SK-N-SH treated with all-trans-retinoic acid at 6 μM for 48 hours (cell line): ENCODE data around the gene IGF1.

Experiments used
- ATAC-seq: fragments of 200-7000 bp; cut with Tn5 transposase; 3 replicates; pipeline ENCODE4 v1.9.1; 2020; ENCODE audit warnings: mild to moderate bottlenecking, moderate library complexity
- BACH2 ChIP-seq: fragments of 250-450 bp; sonication (Bioruptor Pico); IDR thresholded peaks from 2 replicates; pipeline ENCODE4 v1.9.0; 2021; ENCODE audit warnings: mild to moderate bottlenecking, borderline replicate concordance
- CREB5 ChIP-seq: fragments of 250-450 bp; sonication (Bioruptor Pico); IDR thresholded peaks from 2 replicates; pipeline ENCODE4 v1.5.1; 2020; ENCODE audit warnings: low read depth, mild to moderate bottlenecking, moderate library complexity
- CSDC2 ChIP-seq: fragments of 250-450 bp; sonication (Bioruptor Pico); IDR thresholded peaks from 2 replicates; pipeline ENCODE4 v1.5.0; 2020; ENCODE audit warnings: mild to moderate bottlenecking, moderate library complexity
- ESRRG ChIP-seq: fragments of 250-450 bp; sonication (Bioruptor Pico); IDR thresholded peaks from 2 replicates; pipeline ENCODE4 v1.6.1; 2021; ENCODE audit warnings: mild to moderate bottlenecking
- ISL1 ChIP-seq: fragments of 250-450 bp; sonication (Bioruptor Pico); IDR thresholded peaks from 2 replicates; pipeline ENCODE4 v2.1.2; 2022; ENCODE audit warnings: mild to moderate bottlenecking, moderate library complexity
- OSR1 ChIP-seq: fragments of 250-450 bp; sonication (Bioruptor Pico); IDR thresholded peaks from 2 replicates; pipeline ENCODE4 v1.8.0; 2022; ENCODE audit warnings: moderate library complexity, mild to moderate bottlenecking, inconsistent platforms
- PATZ1 ChIP-seq: fragments of 250-450 bp; sonication (Bioruptor Pico); IDR thresholded peaks from 2 replicates; pipeline ENCODE4 v1.8.0; 2020; ENCODE audit warnings: mild to moderate bottlenecking, moderate library complexity, borderline replicate concordance
- PPARA ChIP-seq: fragments of 250-450 bp; sonication (Bioruptor Pico); IDR thresholded peaks from 2 replicates; pipeline ENCODE4 v1.5.0; 2020; ENCODE audit warnings: mild to moderate bottlenecking, borderline replicate concordance
- RARB ChIP-seq: fragments of 250-450 bp; sonication (Bioruptor Pico); IDR thresholded peaks from 2 replicates; pipeline ENCODE4 v1.8.0; 2021; ENCODE audit warnings: mild to moderate bottlenecking, moderate library complexity
- TCF4 ChIP-seq: fragments of 250-450 bp; sonication (Bioruptor Pico); IDR thresholded peaks from 2 replicates; pipeline ENCODE4 v1.8.0; 2021; ENCODE audit warnings: mild to moderate bottlenecking, moderate library complexity, borderline replicate concordance
- TOX ChIP-seq: fragments of 250-450 bp; sonication (Bioruptor Pico); IDR thresholded peaks from 2 replicates; pipeline ENCODE4 v1.8.0; 2021; ENCODE audit warnings: mild to moderate bottlenecking, moderate library complexity, borderline replicate concordance
- ZC3H10 ChIP-seq: fragments of 250-450 bp; sonication (Bioruptor Pico); IDR thresholded peaks from 2 replicates; pipeline ENCODE4 v1.5.1; 2021; ENCODE audit warnings: mild to moderate bottlenecking, moderate library complexity
- ZFP3 ChIP-seq: fragments of 250-450 bp; sonication (Bioruptor Pico); IDR thresholded peaks from 2 replicates; pipeline ENCODE4 v1.5.0; 2020; ENCODE audit warnings: mild to moderate bottlenecking, moderate library complexity
- ZFP30 ChIP-seq: fragments of 450-650 bp; formaldehyde crosslinking; IDR thresholded peaks from 2 replicates; pipeline ENCODE4 v1.5.0; 2022; ENCODE audit warnings: mild to moderate bottlenecking, moderate library complexity
- ZNF565 ChIP-seq: fragments of 450-650 bp; formaldehyde crosslinking; conservative IDR thresholded peaks from 2 replicates; pipeline ENCODE4 v1.5.0; 2020; ENCODE audit warnings: low read depth, mild to moderate bottlenecking, moderate library complexity
- ZNF70 ChIP-seq: fragments of 450-650 bp; formaldehyde crosslinking; IDR thresholded peaks from 2 replicates; pipeline ENCODE4 v1.5.0; 2020; ENCODE audit warnings: mild to moderate bottlenecking, moderate library complexity
- ZNF8 ChIP-seq: fragments of 450-650 bp; formaldehyde crosslinking; IDR thresholded peaks from 2 replicates; pipeline ENCODE4 v1.5.0; 2020; ENCODE audit warnings: mild to moderate bottlenecking, moderate library complexity
- TF ChIP-seq, protein P1 (sequence below): fragments of 250-450 bp; sonication (Bioruptor Pico); IDR thresholded peaks from 2 replicates; pipeline ENCODE4 v1.8.0; 2021; ENCODE audit warnings: low read depth, mild to moderate bottlenecking, moderate library complexity, borderline replicate concordance
- TF ChIP-seq, protein P2 (sequence below): fragments of 250-450 bp; sonication (Bioruptor Pico); IDR thresholded peaks from 2 replicates; pipeline ENCODE4 v1.5.0; 2020; ENCODE audit warnings: mild to moderate bottlenecking, moderate library complexity
- TF ChIP-seq, protein P3 (sequence below): fragments of 250-450 bp; sonication (Bioruptor Pico); IDR thresholded peaks from 2 replicates; pipeline ENCODE4 v1.5.1; 2021; ENCODE audit warnings: mild to moderate bottlenecking, moderate library complexity

The IGF1 gene

DNA sequence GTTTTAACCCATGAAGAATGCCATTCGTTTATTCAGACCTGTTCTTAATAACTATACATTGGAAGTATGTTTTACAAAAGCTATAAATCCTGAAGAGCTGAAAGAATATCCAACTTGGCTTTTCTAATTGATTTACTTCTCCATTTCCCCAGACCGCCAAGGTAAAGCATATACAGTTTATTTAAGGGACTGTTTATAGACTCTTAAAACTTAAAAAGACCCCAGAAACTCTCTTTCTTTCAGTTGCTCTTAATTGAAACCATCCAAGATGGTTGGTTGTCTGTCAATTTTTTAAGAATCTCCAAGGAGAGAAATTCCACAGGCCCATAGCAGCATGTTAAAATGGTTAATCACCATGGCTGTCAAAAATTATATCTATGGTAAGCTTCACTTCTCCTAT, 8.8 kb downstream of the IGF1 start (continued):
- TF ChIP-seq ZFP30 = no peak

- TF ChIP-seq TCF4 (CRISPR knock-in tag) (no peak), ZNF8 (CRISPR knock-in tag) (no peak), ISL1 (CRISPR knock-in tag) (no peak), PATZ1 (CRISPR knock-in tag) (no peak), CSDC2 (no peak), ESRRG (CRISPR knock-in tag) (no peak), ZNF565 (CRISPR knock-in tag) (no peak)
- TF ChIP-seq, all 23 proteins: peak for 0
- ATAC-seq = no peak
These were observed 9.4 kb downstream of the IGF1 start for GRCh38 chr12:102470945-102471344.

- no peak for ATAC-seq
- TF ChIP-seq TOX (no peak), CSDC2 (no peak), RARB (no peak), ISL1 (CRISPR knock-in tag) (no peak), PPARA (CRISPR knock-in tag) (no peak), CREB5 (no peak), ZNF70 (CRISPR knock-in tag) (no peak), ZNF565 (CRISPR knock-in tag) (no peak), ZFP30 (no peak), TCF4 (CRISPR knock-in tag) (no peak), OSR1 (CRISPR knock-in tag) (no peak), ESRRG (CRISPR knock-in tag) (no peak), ZFP3 (no peak), ZC3H10 (CRISPR knock-in tag) (no peak), BACH2 (CRISPR knock-in tag) (no peak)
- TF ChIP-seq, protein P1, sequence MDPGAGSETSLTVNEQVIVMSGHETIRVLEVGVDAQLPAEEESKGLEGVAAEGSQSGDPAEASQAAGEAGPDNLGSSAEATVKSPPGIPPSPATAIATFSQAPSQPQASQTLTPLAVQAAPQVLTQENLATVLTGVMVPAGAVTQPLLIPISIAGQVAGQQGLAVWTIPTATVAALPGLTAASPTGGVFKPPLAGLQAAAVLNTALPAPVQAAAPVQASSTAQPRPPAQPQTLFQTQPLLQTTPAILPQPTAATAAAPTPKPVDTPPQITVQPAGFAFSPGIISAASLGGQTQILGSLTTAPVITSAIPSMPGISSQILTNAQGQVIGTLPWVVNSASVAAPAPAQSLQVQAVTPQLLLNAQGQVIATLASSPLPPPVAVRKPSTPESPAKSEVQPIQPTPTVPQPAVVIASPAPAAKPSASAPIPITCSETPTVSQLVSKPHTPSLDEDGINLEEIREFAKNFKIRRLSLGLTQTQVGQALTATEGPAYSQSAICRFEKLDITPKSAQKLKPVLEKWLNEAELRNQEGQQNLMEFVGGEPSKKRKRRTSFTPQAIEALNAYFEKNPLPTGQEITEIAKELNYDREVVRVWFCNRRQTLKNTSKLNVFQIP = no peak
- TF ChIP-seq, protein P2, sequence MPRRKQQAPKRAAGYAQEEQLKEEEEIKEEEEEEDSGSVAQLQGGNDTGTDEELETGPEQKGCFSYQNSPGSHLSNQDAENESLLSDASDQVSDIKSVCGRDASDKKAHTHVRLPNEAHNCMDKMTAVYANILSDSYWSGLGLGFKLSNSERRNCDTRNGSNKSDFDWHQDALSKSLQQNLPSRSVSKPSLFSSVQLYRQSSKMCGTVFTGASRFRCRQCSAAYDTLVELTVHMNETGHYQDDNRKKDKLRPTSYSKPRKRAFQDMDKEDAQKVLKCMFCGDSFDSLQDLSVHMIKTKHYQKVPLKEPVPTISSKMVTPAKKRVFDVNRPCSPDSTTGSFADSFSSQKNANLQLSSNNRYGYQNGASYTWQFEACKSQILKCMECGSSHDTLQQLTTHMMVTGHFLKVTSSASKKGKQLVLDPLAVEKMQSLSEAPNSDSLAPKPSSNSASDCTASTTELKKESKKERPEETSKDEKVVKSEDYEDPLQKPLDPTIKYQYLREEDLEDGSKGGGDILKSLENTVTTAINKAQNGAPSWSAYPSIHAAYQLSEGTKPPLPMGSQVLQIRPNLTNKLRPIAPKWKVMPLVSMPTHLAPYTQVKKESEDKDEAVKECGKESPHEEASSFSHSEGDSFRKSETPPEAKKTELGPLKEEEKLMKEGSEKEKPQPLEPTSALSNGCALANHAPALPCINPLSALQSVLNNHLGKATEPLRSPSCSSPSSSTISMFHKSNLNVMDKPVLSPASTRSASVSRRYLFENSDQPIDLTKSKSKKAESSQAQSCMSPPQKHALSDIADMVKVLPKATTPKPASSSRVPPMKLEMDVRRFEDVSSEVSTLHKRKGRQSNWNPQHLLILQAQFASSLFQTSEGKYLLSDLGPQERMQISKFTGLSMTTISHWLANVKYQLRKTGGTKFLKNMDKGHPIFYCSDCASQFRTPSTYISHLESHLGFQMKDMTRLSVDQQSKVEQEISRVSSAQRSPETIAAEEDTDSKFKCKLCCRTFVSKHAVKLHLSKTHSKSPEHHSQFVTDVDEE = no peak
- TF ChIP-seq, protein P3, sequence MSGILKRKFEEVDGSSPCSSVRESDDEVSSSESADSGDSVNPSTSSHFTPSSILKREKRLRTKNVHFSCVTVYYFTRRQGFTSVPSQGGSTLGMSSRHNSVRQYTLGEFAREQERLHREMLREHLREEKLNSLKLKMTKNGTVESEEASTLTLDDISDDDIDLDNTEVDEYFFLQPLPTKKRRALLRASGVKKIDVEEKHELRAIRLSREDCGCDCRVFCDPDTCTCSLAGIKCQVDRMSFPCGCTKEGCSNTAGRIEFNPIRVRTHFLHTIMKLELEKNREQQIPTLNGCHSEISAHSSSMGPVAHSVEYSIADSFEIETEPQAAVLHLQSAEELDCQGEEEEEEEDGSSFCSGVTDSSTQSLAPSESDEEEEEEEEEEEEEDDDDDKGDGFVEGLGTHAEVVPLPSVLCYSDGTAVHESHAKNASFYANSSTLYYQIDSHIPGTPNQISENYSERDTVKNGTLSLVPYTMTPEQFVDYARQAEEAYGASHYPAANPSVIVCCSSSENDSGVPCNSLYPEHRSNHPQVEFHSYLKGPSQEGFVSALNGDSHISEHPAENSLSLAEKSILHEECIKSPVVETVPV (CRISPR knock-in tag) = no peak
These were observed 12.0 kb downstream of the IGF1 start for GRCh38 chr12:102468261-102468915.
